Activated naive CD4-positive, alpha-beta T cell (primary cell): Measurements from ENCODE around the gene FGFBP1.

Source experiments
- DNase-seq, 4 experiments: peaks; one replicate each; lab custom pipeline; 2025; lab: John Stamatoyannopoulos, UW

The FGFBP1 gene

DNA sequence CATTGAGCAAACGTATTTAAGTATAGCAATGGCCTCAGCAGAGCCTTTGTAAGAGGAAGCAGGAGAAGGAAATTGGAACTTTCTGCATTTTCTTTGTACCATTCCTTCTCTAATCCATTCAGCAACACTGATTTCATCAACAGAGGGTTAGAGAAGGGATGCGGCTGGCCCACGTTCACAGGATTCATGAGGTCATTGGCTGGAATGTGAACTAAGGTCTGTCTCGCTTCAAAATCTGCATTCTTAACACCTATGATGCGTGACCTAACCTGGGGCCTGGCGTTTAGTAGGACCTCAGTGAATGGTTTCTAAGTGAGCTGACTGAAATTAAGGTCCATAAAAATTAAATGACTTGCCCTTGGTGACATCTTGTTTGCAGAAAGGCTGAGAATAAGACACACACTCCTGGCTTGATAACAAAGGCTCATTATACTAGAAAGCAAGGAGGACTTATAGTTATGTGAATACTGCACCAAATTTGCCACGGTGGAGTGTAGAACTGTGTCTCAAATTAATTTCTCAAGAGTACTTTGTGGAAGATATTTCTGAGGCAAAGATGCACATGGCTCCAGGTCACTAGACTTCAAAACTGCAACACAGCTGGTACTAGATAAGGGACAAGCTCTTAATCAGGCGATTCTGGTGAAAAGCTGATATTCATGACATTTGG lies 25.4 kb downstream of the FGFBP1 start:
- no peak for DNase-seq

DNA sequence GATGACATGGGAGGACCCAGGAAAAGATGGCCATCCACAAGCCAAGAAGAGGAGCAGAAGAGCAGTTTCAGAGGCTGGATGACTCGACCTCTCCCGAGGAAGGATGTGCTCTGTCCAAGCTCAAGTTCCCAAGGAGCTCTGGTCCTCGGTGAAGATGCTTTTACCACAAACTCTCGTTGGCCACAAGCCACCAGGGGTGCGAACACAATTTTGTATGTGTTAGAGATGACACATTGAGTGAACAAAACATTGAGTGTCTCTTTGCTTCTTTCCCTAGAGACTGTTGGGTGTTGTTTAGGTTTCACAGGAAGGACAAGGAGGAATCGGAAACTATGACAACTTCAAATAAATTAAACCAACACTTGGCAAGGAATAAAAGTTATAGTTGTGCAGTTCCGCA lies 26.3 kb downstream of the FGFBP1 start:
- no peak for DNase-seq

- DNase-seq: no peak
Measured at GRCh38 chr4:15910155-15910940, 28.2 kb downstream of the FGFBP1 start.

- DNase-seq: no peak
Measured at GRCh38 chr4:15907430-15907829, 31.1 kb downstream of the FGFBP1 start.

DNA sequence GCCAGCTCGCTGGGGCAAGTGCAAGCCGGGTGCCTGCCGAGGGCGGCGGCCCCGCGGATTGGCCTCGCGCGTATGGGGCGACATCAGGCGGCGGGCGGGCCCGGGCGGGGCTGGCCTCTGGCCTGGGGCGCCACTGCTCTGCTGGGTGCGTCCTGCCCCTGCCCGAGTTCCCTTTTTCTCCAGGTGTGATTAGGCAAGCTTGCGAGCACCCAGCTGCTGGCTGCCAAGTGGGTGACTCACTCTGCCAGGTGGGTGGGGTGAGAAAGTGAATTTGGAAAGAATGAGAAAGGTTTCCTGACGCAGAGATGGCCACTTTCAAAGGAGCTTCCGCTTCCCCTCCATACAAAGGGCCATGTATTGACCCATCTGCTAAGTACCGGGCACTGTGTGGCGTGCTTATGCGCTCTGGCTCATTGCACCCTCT lies 32.5 kb downstream of the FGFBP1 start:
- DNase-seq: no peak

GRCh38 chr4:15902746-15903145 lies 35.8 kb downstream of the FGFBP1 start:
- DNase-seq: no peak

DNA sequence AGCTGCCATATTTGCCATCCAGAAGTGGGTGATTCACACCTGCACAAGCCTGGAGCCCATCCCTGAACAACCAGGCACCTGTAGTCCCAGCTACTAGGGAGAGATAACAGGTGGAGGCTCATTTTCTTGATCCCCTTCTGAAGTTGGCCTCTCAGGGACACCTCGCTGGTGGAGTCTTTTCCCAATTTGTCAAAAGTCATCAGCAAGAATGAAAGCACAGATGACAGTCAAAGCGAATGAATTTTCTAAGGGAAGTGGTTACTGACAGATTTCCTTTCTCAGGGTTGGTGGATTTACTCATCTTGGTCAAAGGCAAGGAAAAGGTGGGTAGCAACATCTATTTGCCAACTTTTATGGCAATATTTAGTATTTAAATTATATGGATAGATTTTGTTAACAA lies 36.5 kb downstream of the FGFBP1 start:
- no peak for DNase-seq

DNA sequence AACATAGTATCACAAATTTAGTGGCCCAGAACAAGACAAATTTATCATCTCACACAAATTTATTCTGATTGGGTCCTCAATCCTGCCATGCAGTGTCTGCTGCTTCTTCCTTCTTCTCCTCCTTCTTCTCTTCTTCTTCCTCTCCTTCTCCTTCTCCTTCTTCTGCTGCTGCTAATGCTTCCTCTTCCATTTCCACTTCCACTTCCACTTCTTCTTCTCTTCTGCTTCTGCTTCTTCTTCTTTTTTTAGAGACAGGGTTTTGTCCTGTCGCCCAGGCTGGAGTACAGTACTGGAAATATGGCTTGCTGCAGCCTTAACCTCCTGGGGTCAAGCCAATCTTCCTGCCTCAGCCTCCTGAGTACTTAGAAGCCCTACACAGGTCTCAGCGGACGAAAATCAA lies 37.5 kb downstream of the FGFBP1 start:
- no peak for DNase-seq

- no peak for DNase-seq
Measured at GRCh38 chr4:15899511-15899910, 39.0 kb downstream of the FGFBP1 start.

DNA sequence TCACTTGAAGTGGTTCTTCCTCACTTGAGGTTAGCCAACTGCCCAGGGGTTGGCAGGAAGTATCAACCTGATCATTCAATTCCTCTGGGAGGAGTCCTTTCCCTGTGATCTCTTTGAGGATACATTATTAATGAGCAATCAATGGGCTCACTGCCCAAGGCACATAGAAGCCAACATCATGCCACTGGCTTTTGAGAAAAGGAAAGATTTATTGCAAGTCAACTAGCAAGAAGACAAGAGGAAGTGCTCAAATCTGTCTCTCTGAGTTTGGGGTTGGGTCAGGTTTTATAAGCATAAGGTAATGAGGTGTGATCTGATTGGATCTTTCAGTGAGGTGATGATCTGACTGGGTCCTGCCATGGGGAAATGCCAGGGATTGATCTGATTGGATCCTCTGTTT lies 39.6 kb downstream of the FGFBP1 start:
- no peak for DNase-seq

GRCh38 chr4:15897577-15897976 lies 41.0 kb downstream of the FGFBP1 start:
- no peak for DNase-seq

DNA sequence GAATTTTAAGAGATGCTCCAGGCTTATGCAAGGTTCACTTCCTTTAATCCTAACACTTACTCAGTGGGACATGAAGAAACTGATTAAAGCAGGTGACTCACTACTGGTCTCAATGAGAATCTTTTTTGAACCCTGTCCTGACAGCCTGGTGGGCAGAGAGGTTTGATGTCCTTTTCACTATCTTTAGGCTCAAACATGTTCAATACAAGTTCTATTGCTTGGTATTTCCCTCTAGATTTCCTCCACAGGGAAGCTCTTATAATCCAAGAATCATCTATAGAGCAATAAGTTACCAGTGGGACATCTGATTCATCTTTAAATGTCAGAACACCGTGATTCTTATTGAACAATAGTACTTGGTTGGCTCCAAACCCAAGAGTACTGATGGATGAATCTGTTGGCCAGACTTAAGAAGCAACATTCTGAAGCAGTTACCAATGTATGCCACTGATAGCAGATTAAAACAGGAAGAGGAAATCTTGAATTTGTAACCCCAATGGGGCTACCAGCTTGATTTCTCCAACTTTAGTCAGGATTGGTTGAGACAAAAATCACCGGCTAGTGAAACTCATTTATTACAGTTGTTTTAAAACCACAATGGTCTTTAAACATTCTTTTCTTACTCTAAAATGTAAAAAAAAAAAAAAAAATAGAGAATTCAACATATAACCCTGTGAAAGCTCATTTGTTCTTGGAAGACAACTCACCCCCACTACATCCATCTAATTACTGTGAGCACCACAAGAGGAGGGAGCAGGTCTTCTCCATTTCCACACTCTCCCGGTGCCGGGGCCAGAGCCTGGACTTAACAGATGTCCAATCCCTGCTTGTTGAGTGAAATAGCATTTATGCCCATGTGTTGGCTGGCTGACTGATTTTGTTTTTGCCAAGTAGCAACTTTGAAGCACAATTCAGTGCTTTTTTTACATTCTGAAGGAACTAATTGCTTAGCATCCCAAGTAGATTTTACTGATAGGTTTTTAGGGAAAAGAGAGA lies 43.3 kb downstream of the FGFBP1 start:
- no peak for DNase-seq

- DNase-seq: no peak
Measured at GRCh38 chr4:15894393-15894792, 44.1 kb downstream of the FGFBP1 start.

DNA sequence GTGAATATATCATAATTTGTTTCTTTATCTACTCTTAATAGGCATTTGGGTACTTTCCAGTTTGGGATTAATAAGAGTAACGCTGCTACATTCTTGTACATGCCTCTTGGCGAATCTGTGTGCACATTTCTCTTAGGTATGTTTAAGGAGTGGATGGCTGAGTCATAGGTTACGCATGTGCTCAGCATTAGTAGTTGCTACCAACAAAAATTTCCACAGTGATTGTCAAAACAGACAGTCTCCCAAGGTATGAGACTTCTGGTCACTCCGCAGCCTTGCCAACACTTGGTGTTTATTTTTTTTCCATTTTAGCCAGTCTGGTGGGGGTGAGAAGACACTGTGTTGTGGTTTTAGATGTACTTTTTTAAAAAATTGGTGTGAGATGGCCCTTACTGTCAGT lies 44.6 kb downstream of the FGFBP1 start:
- DNase-seq: no peak

GRCh38 chr4:15891312-15891711 lies 47.2 kb downstream of the FGFBP1 start:
- DNase-seq: no peak

- no peak for DNase-seq
Measured at GRCh38 chr4:15890246-15890829, 48.2 kb downstream of the FGFBP1 start.

DNA sequence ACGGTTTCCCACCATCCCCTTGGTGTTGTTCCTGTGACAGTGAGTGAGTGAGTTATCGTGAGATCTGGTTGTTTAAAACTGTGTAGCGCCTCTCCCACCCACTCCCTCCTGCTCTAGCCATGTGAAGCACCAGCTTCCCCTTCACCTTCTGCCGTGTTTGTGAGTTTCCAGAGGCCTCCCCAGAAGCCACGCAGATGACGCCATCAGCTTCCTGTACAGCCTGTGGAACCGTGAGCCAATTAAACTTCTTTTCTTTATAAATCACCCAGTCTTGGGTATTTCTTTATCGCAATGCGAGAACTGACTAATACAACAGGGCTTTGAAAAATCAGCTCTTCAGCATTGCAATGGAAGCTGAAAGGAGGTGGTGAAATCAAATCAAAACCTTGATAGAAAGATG lies 50.0 kb downstream of the FGFBP1 start:
- no peak for DNase-seq
